Activated naive CD4-positive, alpha-beta T cell treated with anti-CD3 and anti-CD28 coated beads, Interleukin-2, amount 50 U/mL, for 72 hours (primary cell): Measurements from ENCODE around the gene TINAG. TPM values are rescaled to one million over a fixed set of nuclear protein-coding genes. Genes with fewer than 3 reads are reported as not detected.

Source experiments
- ATAC-seq, 2 donors: fragments of 150-1000 bp; cut with Tn5 transposase; 2 replicates each; pipeline ENCODE4 v1.10.0; 2021; ENCODE audit warnings: mild to moderate bottlenecking in 2 of 2, moderate library complexity in 2 of 2
- DNase-seq, 2 donors: peaks; one replicate each; pipeline ENCODE4 v3.0.0; 2021 to 2022; ENCODE audit warnings: low spot score in 2 of 2
- H3K27ac Mint-ChIP-seq, 2 donors: one replicate each; pipeline ENCODE4 v1.8.0; 2022; ENCODE audit warnings: mild to moderate bottlenecking in 2 of 2, mixed read lengths in 2 of 2
- H3K36me3 Mint-ChIP-seq, 2 donors: one replicate each; pipeline ENCODE4 v1.8.0; 2022; ENCODE audit warnings: mixed read lengths in 2 of 2
- H3K9me3 Mint-ChIP-seq, 2 donors: one replicate each; pipeline ENCODE4 v1.8.0; 2022; ENCODE audit warnings: mixed read lengths in 2 of 2
- total RNA-seq, 2 donors: library from RNA; stranded (reverse); gene quantifications; one replicate each; pipeline ENCODE4 v1.2.3, GENCODE V29; 2022

TINAG gene
- not detected for total RNA-seq

DNA sequence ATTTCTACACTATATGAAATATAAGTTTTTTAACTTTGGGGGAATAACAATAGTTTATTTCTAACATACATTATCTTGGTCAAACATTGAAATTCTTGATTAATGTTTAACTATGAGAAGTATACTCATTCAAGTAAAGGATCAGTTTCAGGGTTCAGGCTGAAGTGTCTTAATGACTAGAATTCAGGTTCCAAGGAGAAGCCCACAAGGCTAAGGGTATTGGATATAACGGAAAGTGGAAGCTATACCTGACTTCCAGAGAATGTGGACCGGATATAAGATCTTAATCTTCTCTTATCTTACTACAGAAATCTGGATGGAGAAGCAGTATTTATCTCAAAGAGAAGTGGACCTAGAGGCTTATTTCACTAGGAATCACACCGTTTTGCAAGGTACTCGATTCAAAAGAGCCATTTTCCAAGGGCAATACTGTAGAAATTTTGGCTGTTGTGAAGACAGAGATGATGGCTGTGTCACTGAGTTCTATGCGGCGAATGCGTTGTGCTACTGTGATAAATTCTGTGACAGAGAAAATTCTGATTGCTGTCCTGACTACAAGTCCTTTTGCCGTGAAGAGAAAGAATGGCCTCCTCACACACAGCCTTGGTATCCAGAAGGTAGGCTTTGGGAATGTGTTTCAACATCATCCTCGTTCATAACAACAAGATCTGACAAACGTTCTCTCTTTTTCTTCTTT, at the start of gene TINAG:
TINAG (plus strand) TSS at position 153 of the 697 bp plus-strand sequence; CDS start at position 263, 110 bp downstream.
- Mint-ChIP-seq H3K27ac (no peak within 1 kb of the TSS), H3K36me3 (no peaks in the 10 kb centered on the region), H3K9me3 (peaks cover 13 to 15% of the 10 kb centered on the region in 2 donors)
- DNase-seq (no peak), ATAC-seq (no peak)

- ATAC-seq = no peak
- H3K36me3 Mint-ChIP-seq = no peaks in the 10 kb centered on the region
- H3K27ac Mint-ChIP-seq = no peak overlapping the region
- DNase-seq = no peak
- peaks cover 0 to 3% of the 10 kb centered on the region in 2 donors for H3K9me3 Mint-ChIP-seq
These were observed 48.2 kb upstream of the TINAG start for GRCh38 chr6:54260025-54260424.

- no peak for DNase-seq
These were observed 45.7 kb upstream of the TINAG start for GRCh38 chr6:54262499-54262898.

DNA sequence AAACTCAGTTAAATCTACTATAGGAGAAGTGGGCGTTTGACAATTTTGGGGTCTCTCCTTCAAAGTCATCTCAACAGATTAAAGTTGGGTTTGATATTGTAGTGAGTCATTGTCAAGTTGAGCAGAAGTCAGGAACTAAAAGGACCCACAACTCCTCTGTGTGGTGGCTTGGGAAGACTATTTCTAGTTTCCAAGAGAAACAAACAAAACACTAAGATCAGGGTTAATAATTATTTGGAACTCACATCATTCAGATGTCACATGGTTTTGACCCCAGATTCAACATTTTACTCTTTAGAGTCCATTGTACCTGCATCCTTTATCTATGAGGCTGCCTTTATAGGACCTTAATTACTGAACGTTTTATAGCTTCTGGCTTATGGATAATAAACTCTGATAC, 45.3 kb upstream of the TINAG start:
- DNase-seq (no peak), ATAC-seq (no peak)
- Mint-ChIP-seq H3K9me3 (peaks cover 0 to 3% of the 10 kb centered on the region in 2 donors), H3K27ac (no peak overlapping the region), H3K36me3 (no peaks in the 10 kb centered on the region)

More at GRCh38 chr6:54262499-54262898, 45.7 kb upstream of the TINAG start:
- ATAC-seq = no peak
- H3K27ac Mint-ChIP-seq = no peak overlapping the region
- peaks cover 0 to 3% of the 10 kb centered on the region in 2 donors for H3K9me3 Mint-ChIP-seq
- H3K36me3 Mint-ChIP-seq = no peaks in the 10 kb centered on the region

DNA sequence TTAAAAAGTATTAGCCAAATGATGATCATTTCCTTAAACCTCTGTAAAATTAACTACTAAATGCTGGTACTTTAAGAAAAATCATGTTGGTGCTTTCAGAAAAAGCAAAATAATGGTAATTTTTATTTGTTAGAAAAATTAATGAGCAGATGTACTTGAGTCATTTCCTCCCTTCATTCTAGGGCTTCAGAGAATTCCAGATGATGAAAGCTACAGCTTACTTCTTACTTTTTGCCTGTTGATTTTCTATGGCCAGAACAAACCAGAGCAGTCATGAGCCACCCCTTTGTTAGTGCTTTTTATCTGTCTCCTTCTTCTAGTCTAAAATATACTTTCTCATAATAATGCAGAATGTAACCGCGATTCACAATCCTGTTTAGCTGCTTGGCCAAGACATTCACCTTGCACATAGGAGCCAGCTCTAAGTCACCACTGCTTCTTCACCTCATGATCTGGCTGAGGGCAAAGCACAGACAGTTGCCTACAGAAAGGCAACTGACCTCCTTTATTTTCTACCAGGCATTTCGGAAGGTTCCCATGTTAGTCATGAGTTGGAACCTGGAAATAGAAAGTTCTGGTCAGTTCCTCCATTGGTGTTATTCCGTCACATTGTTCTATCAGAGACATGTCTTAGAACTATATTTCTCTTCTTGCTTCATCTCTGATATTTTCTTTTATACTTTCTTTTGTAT, 43.5 kb upstream of the TINAG start:
- Mint-ChIP-seq H3K36me3 (no peaks in the 10 kb centered on the region), H3K27ac (no peak overlapping the region), H3K9me3 (peaks cover 0 to 3% of the 10 kb centered on the region in 2 donors)
- ATAC-seq = no peak
- DNase-seq = no peak

- no peak overlapping the region for H3K27ac Mint-ChIP-seq
- H3K36me3 Mint-ChIP-seq = no peaks in the 10 kb centered on the region
- DNase-seq (no peak), ATAC-seq (no peak)
- H3K9me3 Mint-ChIP-seq = peaks cover 0 to 3% of the 10 kb centered on the region in 2 donors
These were observed 41.8 kb upstream of the TINAG start for GRCh38 chr6:54266400-54266923.

DNA sequence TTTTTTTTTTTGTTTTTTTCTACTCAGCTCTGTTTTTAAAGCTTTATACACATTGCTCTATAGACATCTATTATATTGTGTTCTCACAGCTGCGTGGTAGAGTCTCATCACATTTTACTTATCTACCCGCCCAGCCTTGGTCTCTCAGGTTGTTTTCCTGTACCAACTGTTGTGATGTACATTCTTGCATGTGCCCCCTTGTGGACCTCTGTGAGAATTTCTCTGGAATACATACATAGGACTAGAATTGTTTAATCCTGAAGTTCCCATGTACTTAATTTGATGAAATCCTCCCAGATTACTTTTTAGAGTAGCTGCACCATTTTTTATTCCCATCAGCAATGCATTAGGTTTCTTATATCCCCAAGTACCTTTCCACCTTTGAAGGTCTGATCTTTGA, 40.4 kb upstream of the TINAG start:
- DNase-seq (no peak), ATAC-seq (no peak)
- Mint-ChIP-seq H3K36me3 (no peaks in the 10 kb centered on the region), H3K9me3 (peaks cover 0 to 3% of the 10 kb centered on the region in 2 donors), H3K27ac (no peak overlapping the region)

DNA sequence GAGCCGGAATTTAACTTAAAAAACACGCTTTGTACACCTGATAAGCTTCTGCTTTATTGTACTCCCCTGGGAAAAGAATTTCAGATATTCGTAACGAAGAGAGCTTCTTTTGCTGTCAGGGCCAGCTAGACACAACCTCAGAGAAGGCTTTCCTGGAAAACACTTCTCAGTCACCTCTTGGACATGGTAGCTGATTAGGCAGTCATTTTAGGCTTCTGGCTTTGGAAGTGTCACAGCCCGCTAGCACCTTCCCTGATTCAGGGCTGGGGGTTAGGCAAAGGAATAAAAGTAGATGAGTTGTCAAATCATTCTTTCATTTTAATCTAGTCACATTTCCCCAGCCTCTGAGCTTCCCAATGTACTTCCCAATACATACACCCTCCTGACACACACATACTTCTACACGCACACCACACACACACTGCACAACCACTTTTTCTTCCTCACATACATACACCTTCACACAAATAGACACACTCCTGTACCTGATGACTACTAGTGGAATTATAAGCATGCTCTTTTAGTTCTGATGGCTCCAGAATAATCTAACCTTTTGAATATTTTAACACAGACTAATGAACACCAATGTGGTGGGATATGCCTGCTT, 34.9 kb upstream of the TINAG start:
- Mint-ChIP-seq H3K36me3 (no peaks in the 10 kb centered on the region), H3K27ac (no peak overlapping the region), H3K9me3 (peaks cover 13 to 14% of the 10 kb centered on the region in 2 donors)
- DNase-seq = no peak
- ATAC-seq = no peak

- no peak for ATAC-seq
- H3K9me3 Mint-ChIP-seq = peaks cover 13 to 21% of the 10 kb centered on the region in 2 donors
- no peak for DNase-seq
- H3K27ac Mint-ChIP-seq = no peak overlapping the region
- no peaks in the 10 kb centered on the region for H3K36me3 Mint-ChIP-seq
These were observed 33.9 kb upstream of the TINAG start for GRCh38 chr6:54274383-54274782.

DNA sequence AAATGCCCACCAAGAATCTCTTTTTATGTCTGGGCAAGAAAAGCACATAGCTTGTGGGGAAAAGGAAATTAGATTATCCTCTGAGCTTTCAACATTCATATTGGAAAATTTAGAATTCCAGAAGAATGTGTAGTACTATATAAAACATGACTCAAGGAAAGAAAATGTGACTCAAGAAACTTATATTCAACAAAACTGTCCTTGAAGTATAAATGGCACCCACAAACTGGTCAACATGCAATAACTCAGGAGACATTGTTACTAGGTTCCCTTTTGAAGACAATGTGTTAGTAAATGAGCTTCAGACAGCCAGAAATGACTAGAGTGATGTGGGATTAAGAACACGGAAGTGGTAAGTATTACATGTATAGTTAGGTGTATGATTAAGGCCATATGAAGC, 26.1 kb upstream of the TINAG start:
- ATAC-seq (no peak), DNase-seq (no peak)

GRCh38 chr6:54284161-54284860, 23.9 kb upstream of the TINAG start:
- Mint-ChIP-seq H3K27ac (no peak overlapping the region), H3K9me3 (peaks cover 13 to 21% of the 10 kb centered on the region in 2 donors)

More for the DNA sequence above, 26.1 kb upstream of the TINAG start:
- Mint-ChIP-seq H3K9me3 (peaks cover 14 to 26% of the 10 kb centered on the region in 2 donors), H3K36me3 (no peaks in the 10 kb centered on the region), H3K27ac (no peak overlapping the region)

GRCh38 chr6:54285595-54285994, 22.6 kb upstream of the TINAG start:
- H3K9me3 Mint-ChIP-seq = peaks cover 13 to 21% of the 10 kb centered on the region in 2 donors
- no peak for ATAC-seq
- DNase-seq = no peak
- no peak overlapping the region for H3K27ac Mint-ChIP-seq
- no peaks in the 10 kb centered on the region for H3K36me3 Mint-ChIP-seq

More at GRCh38 chr6:54284161-54284860, 23.9 kb upstream of the TINAG start:
- H3K36me3 Mint-ChIP-seq = no peaks in the 10 kb centered on the region
- no peak for DNase-seq
- ATAC-seq = no peak

DNA sequence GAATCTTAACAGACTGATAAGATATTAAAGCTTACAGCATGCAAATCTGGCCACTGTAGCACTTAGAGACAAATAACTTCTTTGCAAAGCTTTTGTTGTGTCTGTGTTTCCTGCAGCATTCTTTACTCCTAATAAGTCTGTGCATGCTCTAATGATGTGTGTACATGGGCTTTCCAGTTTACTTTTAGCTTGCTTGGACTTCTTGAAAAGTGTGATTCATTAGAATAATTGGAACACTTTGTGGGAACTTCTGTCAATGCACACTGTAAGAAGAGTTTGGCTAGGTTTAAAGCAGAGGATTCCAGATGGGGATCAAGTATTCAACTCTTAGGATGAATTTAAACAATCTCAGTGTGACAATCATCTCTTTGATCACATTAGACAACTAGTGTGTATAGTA, 22.1 kb upstream of the TINAG start:
- Mint-ChIP-seq H3K36me3 (no peaks in the 10 kb centered on the region), H3K27ac (no peak overlapping the region), H3K9me3 (peaks cover 14 to 21% of the 10 kb centered on the region in 2 donors)
- no peak for DNase-seq
- ATAC-seq = no peak

DNA sequence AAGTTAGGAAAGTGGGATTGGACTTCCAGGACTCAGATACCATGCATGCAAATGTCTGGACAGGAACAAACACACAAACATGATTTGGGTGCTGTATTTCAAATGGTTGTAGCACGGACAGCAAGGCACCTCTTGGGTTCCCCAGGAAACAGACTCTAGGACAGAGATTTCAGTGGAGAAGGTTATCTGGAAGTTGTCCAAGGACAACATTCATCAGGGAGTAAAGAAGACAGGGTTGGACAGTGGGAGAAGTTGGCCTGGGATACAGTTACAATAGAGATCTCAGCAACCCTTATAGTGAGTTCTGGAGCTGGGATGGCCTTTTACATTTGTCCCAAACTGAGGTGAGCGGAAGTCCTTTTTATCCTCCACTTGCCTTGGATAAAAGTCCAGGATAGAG, 19.8 kb upstream of the TINAG start:
- no peak overlapping the region for H3K27ac Mint-ChIP-seq
- ATAC-seq = no peak
- no peak for DNase-seq
- no peaks in the 10 kb centered on the region for H3K36me3 Mint-ChIP-seq
- H3K9me3 Mint-ChIP-seq = peaks cover 16 to 21% of the 10 kb centered on the region in 2 donors

DNA sequence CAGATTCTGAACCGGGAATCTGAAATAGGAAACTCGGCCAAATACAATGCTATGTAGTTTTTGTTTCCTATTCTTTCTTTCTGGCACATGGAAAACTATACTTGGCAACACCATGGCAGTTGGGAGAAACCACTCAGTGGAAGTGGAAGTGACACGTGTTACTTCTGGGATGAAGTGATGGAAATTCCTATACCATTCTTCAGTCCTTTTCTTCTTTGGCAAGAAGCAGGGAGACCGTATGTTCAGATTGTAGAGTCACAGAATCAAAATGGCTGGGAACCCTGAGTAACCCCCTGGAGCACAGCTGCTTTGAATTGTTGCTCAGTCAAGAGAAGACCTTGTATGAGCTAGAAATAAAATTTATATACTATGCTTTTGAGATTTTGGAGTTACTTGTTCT, 18.8 kb upstream of the TINAG start:
- DNase-seq (no peak), ATAC-seq (no peak)
- no peaks in the 10 kb centered on the region for H3K36me3 Mint-ChIP-seq
- no peak overlapping the region for H3K27ac Mint-ChIP-seq
- peaks cover 15 to 21% of the 10 kb centered on the region in 2 donors for H3K9me3 Mint-ChIP-seq

DNA sequence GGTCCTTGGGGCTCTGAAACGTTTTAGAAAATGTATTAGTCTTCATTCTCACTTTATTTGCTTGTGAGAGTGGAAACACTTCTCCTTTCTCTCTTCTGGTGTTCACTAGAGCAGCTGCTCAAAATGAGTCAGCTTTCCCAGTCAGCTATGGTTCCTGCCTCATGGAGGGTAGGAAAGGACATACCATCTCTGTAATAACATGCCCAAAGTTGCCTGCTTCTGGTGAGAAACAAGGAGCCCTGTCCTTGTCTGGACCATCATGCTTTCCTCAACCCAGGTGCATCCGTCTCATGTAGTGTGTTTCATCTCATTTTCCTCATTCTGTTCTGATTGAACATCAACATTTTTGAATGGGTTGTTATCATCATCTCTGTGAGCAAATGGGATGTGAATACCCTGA, 17.1 kb upstream of the TINAG start:
- peak in 1 of 2 donors; percentile 64 for ATAC-seq
- H3K9me3 Mint-ChIP-seq = peaks cover 20 to 22% of the 10 kb centered on the region in 2 donors
- H3K36me3 Mint-ChIP-seq = no peaks in the 10 kb centered on the region
- H3K27ac Mint-ChIP-seq = no peak overlapping the region
- DNase-seq = no peak

- no peak overlapping the region for H3K27ac Mint-ChIP-seq
- no peaks in the 10 kb centered on the region for H3K36me3 Mint-ChIP-seq
- DNase-seq (no peak), ATAC-seq (peak in 1 of 2 donors; percentile 91)
- H3K9me3 Mint-ChIP-seq = peaks cover 20 to 24% of the 10 kb centered on the region in 2 donors
These were observed 16.5 kb upstream of the TINAG start for GRCh38 chr6:54291738-54292137.
